ENCODE measurements around the gene TCF7L2.

DNA sequence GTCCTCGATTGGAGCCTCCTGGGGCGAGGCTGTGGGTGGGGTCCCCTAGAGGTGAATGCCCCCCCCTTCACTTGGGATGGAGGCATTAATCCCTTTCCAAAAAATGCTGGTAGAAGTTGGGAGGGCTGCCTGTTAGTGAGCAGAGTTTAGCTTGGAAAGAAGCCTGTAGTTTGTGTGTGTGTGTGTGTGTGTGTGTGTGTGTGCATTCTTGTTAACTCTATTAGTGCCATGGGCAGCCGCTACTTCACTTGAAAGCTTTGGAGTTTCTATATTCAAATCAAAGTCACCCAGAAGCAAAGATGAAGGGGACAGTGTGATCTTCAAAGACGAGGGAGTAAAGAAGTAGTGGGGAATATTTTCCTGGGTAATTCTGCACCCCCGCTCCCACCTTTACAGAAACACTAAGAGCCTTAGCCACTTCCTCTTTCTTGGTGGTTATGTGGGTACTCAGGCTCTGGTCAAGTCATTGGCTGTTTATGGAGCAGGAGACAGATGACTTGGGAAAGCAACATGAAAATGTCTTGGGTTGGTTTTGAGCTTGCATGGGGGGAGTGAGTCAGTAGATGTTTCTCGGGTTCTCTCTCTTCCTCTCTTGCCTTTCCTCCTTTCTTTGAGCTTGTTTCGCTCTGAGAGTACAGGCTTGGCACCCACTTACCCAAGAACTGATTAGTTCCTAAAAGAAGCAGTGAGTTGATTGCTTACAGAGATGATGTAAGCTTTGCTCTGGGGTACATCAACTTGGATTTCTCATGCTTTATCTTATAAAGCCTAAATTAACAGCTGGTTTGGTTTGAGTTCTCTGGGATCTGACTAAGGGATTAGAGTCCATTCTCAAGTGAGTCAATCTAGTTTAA lies 35.9 kb downstream of the TCF7L2 start:
- TF ChIP-seq, protein P1, sequence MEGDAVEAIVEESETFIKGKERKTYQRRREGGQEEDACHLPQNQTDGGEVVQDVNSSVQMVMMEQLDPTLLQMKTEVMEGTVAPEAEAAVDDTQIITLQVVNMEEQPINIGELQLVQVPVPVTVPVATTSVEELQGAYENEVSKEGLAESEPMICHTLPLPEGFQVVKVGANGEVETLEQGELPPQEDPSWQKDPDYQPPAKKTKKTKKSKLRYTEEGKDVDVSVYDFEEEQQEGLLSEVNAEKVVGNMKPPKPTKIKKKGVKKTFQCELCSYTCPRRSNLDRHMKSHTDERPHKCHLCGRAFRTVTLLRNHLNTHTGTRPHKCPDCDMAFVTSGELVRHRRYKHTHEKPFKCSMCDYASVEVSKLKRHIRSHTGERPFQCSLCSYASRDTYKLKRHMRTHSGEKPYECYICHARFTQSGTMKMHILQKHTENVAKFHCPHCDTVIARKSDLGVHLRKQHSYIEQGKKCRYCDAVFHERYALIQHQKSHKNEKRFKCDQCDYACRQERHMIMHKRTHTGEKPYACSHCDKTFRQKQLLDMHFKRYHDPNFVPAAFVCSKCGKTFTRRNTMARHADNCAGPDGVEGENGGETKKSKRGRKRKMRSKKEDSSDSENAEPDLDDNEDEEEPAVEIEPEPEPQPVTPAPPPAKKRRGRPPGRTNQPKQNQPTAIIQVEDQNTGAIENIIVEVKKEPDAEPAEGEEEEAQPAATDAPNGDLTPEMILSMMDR (conservative IDR thresholded peaks at IDR 0.05) = no peak
- TF ChIP-seq ZFX (IDR thresholded peaks at IDR 0.05) = no peak
